GM12878 (cell line): ENCODE data around the gene ZDHHC7. TPM values are rescaled to one million over a fixed set of nuclear protein-coding genes. Genes with fewer than 3 reads are reported as not detected.

Experiments used
- BCL3 ChIP-seq: IDR thresholded peaks from 2 replicates; pipeline ENCODE4 v1.6.1; 2011; ENCODE audit warnings: borderline replicate concordance, low read depth, mild to moderate bottlenecking, moderate library complexity, low read length; ENCODE audit not compliant: insufficient read depth, poor library complexity, severe bottlenecking
- EED ChIP-seq: sonication (generic); IDR thresholded peaks from 2 replicates; pipeline ENCODE4 v1.6.1; 2016; ENCODE audit warnings: antibody characterized with exemption, low read depth
- ELK1 ChIP-seq: IDR thresholded peaks from 2 replicates; pipeline ENCODE4 v1.6.1; 2012; ENCODE audit warnings: low read depth, low read length, improper control_type of control experiment
- GATAD2B ChIP-seq: fragments of 450-650 bp; conservative IDR thresholded peaks from 2 replicates; pipeline ENCODE4 v1.6.1; 2017; ENCODE audit warnings: low read depth, mild to moderate bottlenecking, moderate library complexity
- HSF1 ChIP-seq: fragments of 150-350 bp; IDR thresholded peaks from 2 replicates; pipeline ENCODE4 v1.6.1; 2014; ENCODE audit warnings: mild to moderate bottlenecking, low read depth, low read length
- IKZF1 ChIP-seq: fragments of 450-650 bp; conservative IDR thresholded peaks from 2 replicates; pipeline ENCODE4 v1.6.1; 2017; ENCODE audit warnings: antibody characterized with exemption, mild to moderate bottlenecking
- MAX ChIP-seq: IDR thresholded peaks from 2 replicates; pipeline ENCODE4 v1.6.1; 2012; ENCODE audit warnings: low read depth, low read length, improper control_type of control experiment
- MLLT1 ChIP-seq: fragments of 450-650 bp; IDR thresholded peaks from 2 replicates; pipeline ENCODE4 v1.6.1; 2016; ENCODE audit warnings: mild to moderate bottlenecking
- MTA2 ChIP-seq: fragments of 450-650 bp; IDR thresholded peaks from 2 replicates; pipeline ENCODE4 v1.6.1; 2016; ENCODE audit warnings: low read depth, mild to moderate bottlenecking, moderate library complexity
- NBN ChIP-seq: fragments of 450-650 bp; IDR thresholded peaks from 2 replicates; pipeline ENCODE4 v1.6.1; 2016
- NFXL1 ChIP-seq: fragments of 450-650 bp; IDR thresholded peaks from 2 replicates; pipeline ENCODE4 v1.6.1; 2017; ENCODE audit warnings: antibody characterized with exemption, mild to moderate bottlenecking, borderline replicate concordance
- PRDM15 ChIP-seq: fragments of 450-650 bp; formaldehyde crosslinking; IDR thresholded peaks from 2 replicates; pipeline ENCODE4 v1.4.0; 2020; ENCODE audit warnings: mild to moderate bottlenecking, moderate library complexity
- RBBP5 ChIP-seq: fragments of 200-600 bp; sonication (generic); conservative IDR thresholded peaks from 2 replicates; pipeline ENCODE4 v1.6.1; 2016
- SIX5 ChIP-seq: IDR thresholded peaks from 2 replicates; pipeline ENCODE4 v1.6.1; 2011; ENCODE audit warnings: mild to moderate bottlenecking, low read depth, low read length, moderate library complexity; ENCODE audit not compliant: severe bottlenecking
- SMC3 ChIP-seq: IDR thresholded peaks from 2 replicates; pipeline ENCODE4 v1.6.1; 2011; ENCODE audit warnings: low read length, improper control_type of control experiment, borderline replicate concordance
- SPI1 ChIP-seq: IDR thresholded peaks from 2 replicates; pipeline ENCODE4 v1.6.1; 2011; ENCODE audit warnings: low read depth, mild to moderate bottlenecking, low read length, moderate library complexity, borderline replicate concordance; ENCODE audit not compliant: insufficient read depth
- TAF1 ChIP-seq: IDR thresholded peaks from 2 replicates; pipeline ENCODE4 v1.6.1; 2011; ENCODE audit warnings: mild to moderate bottlenecking, low read depth, low read length, borderline replicate concordance
- USF1 ChIP-seq: IDR thresholded peaks from 2 replicates; pipeline ENCODE4 v1.6.1; 2011; ENCODE audit warnings: borderline replicate concordance, low read depth, mild to moderate bottlenecking, moderate library complexity, mixed read lengths, low read length; ENCODE audit not compliant: insufficient read depth; ENCODE audit errors: extremely low read length
- ZZZ3 ChIP-seq: IDR thresholded peaks from 2 replicates; pipeline ENCODE4 v1.6.1; 2011; ENCODE audit warnings: low read depth; ENCODE audit not compliant: control insufficient read depth, insufficient read length
- polyA plus RNA-seq, 11 experiments: library from polyadenylated mRNA; depleted of rRNA in 4 of 11; unstranded in 6 of 11; stranded (reverse) in 5 of 11; fragments of >200 nt; fragmentation: Nextera tagmentation in 4 of 11; fragmentation: Illumina TruSeq in 1 of 11; extraction: Ambion mirVana in 4 of 11; extraction: Trizol in 1 of 11; gene quantifications; 1 replicate in 1 of 11; 2 replicates in 10 of 11; pipeline versions ENCODE4 v1.2.1 to v1.2.3, GENCODE V29; 2011 to 2016; ENCODE audit warnings: inconsistent platforms in 2 of 11, missing spikeins in 2 of 11, low read depth in 1 of 11
- total RNA-seq, 4 experiments: library from RNA; depleted of rRNA in 3 of 4; stranded (reverse); fragments of >200 nt in 3 of 4; fragmentation: Illumina TruSeq in 1 of 4; extraction: Trizol in 1 of 4; gene quantifications; 2 replicates each; pipeline versions ENCODE4 v1.2.1 to v1.2.3, GENCODE V29; 2013 to 2021

Gene ZDHHC7
- total and polyA plus RNA-seq, 10 of the 15 experiments (the other 5 are each of a cell fraction or from before 2014, with no cell fraction given): 0.87 to 26.0 (median 20.0) TPM

- TF ChIP-seq PRDM15 (CRISPR knock-in tag) (no peak), IKZF1 (no peak), MTA2 (0 out of 2 replicates have a peak, but pooled peaks have one; percentile 28), GATAD2B (no peak), ELK1 (no peak), TAF1 (no peak), MLLT1 (peak; percentile 97), SPI1 (no peak), ZZZ3 (no peak), NFXL1 (no peak), NBN (peak; percentile 89), SMC3 (no peak), EED (no peak), BCL3 (no peak), USF1 (no peak), RBBP5 (no peak), SIX5 (no peak), MAX (no peak), HSF1 (no peak)
Observed at GRCh38 chr16:84948851-84949610, 62.3 kb downstream of the ZDHHC7 start (continued).
